C4-2B (cell line): ENCODE data around the gene PWP1.

ENCODE experiments used
- H3K27ac ChIP-seq: fragments of 450-650 bp; 2 replicates; pipeline ENCODE4 v1.5.1; 2017
- ZFX ChIP-seq: fragments of 450-650 bp; IDR thresholded peaks from 2 replicates; pipeline ENCODE4 v1.6.1; 2017
- TF ChIP-seq, protein P1 (sequence below): fragments of 450-650 bp; conservative IDR thresholded peaks from 2 replicates; pipeline ENCODE4 v1.5.1; 2017; ENCODE audit warnings: mild to moderate bottlenecking

The PWP1 gene

DNA sequence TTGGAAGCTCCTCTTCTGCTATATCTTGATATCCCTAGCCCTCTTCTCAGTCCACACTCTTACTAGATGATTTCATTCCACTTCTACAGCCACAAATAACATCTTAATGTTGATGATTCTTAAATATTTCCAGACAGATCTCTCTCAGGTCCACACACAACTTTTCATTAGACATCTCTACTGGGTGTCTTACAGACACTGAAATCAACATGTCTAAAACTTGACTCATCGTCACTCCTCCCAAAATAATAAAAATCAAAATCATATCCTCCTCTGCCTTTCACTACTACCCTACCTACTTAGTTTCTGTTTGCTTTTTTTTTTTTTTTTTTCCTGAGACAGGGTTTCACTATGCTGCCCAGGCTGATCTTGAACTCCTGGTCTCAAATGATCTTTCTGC, 63.5 kb downstream of the PWP1 start:
- no peak for TF ChIP-seq ZFX
- TF ChIP-seq, protein P1, sequence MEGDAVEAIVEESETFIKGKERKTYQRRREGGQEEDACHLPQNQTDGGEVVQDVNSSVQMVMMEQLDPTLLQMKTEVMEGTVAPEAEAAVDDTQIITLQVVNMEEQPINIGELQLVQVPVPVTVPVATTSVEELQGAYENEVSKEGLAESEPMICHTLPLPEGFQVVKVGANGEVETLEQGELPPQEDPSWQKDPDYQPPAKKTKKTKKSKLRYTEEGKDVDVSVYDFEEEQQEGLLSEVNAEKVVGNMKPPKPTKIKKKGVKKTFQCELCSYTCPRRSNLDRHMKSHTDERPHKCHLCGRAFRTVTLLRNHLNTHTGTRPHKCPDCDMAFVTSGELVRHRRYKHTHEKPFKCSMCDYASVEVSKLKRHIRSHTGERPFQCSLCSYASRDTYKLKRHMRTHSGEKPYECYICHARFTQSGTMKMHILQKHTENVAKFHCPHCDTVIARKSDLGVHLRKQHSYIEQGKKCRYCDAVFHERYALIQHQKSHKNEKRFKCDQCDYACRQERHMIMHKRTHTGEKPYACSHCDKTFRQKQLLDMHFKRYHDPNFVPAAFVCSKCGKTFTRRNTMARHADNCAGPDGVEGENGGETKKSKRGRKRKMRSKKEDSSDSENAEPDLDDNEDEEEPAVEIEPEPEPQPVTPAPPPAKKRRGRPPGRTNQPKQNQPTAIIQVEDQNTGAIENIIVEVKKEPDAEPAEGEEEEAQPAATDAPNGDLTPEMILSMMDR = no peak
- no peak overlapping the region for H3K27ac ChIP-seq

DNA sequence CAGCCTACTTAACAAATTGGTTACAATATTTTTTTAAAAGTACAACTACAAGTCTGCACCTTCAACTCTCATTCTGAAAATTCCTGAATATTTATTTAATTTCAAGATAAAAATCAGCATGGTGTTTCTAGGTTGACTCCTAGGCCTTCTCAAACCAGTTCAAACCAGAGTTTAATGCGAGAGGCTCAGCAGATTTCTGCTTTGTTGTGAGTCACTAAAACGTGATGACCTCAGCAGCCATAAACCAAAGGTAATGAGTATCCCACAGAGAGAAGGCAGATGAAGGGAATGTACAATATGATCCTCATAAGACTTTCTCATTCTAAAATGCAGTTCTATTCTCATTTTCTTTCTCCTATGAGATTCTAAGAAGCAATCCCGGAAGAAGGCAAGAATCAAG, 73.8 kb downstream of the PWP1 start:
- TF ChIP-seq, protein P1 = no peak
- no peak for TF ChIP-seq ZFX
- no peak overlapping the region for H3K27ac ChIP-seq

GRCh38 chr12:107760207-107760808, 74.7 kb downstream of the PWP1 start:
- peak overlapping the region; percentile 86 for H3K27ac ChIP-seq
- TF ChIP-seq, protein P1 = no peak
- no peak for TF ChIP-seq ZFX

GRCh38 chr12:107760809-107761501, 75.4 kb downstream of the PWP1 start, which contains the start of gene PRDM4:
TSS of gene PRDM4 (minus strand) at chr12:107761137. CDS start at chr12:107760515, 622 bp downstream.
- H3K27ac ChIP-seq = peak within 1 kb of the TSS; percentile 86
- TF ChIP-seq ZFX = peak; percentile 93
- TF ChIP-seq, protein P1 = peak; percentile 81

DNA sequence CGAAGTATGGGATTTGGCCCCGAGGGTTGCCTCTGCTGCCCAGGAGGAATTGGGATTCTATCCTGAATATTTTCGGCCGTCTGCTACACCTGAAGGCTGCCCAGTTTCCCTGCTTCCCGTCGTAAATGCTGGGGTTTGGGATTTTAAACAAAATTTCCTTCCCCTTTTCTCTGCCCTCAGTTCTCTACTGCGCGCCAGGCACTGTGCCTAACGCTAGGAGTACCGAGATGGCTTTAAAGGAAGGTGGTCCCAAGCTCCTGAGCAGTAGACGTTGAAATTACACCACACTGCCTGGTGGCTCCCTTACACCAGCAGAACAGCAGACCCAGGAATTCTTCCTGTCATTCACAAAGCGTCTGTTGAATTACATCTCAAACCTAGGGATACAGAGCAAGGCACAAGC, 75.9 kb downstream of the PWP1 start:
- peak overlapping the region; percentile 86 for H3K27ac ChIP-seq
- TF ChIP-seq ZFX = no peak
- TF ChIP-seq, protein P1 = no peak
